GM15510 (cell line): Measurements from ENCODE around the gene RAB6B.

ENCODE experiments used
- POLR2A ChIP-seq: IDR thresholded peaks from 3 replicates; pipeline ENCODE4 v1.6.1; 2011; ENCODE audit warnings: borderline replicate concordance; ENCODE audit not compliant: insufficient read length; ENCODE audit errors: extremely low read depth

Gene RAB6B

GRCh38 chr3:133865136-133865855, 30.4 kb downstream of the RAB6B start:
- TF ChIP-seq POLR2A, result no peak

- TF ChIP-seq POLR2A, result no peak
Observed at GRCh38 chr3:133864616-133865015, 31.1 kb downstream of the RAB6B start.

- TF ChIP-seq POLR2A, result no peak
Observed at GRCh38 chr3:133863911-133864310, 31.8 kb downstream of the RAB6B start.

GRCh38 chr3:133862161-133862560, 33.5 kb downstream of the RAB6B start:
- TF ChIP-seq POLR2A, result no peak

- TF ChIP-seq POLR2A, result no peak
Observed at GRCh38 chr3:133860519-133860918, 35.2 kb downstream of the RAB6B start.

- TF ChIP-seq POLR2A, result no peak
Observed at GRCh38 chr3:133859381-133860234, 36.1 kb downstream of the RAB6B start.

GRCh38 chr3:133857767-133858166, 37.9 kb downstream of the RAB6B start:
- TF ChIP-seq POLR2A, result no peak

- no peak for TF ChIP-seq POLR2A
Observed at GRCh38 chr3:133856316-133856715, 39.4 kb downstream of the RAB6B start.

- no peak for TF ChIP-seq POLR2A
Observed at GRCh38 chr3:133855772-133856171, 39.9 kb downstream of the RAB6B start.

GRCh38 chr3:133855002-133855370, 40.7 kb downstream of the RAB6B start:
- no peak for TF ChIP-seq POLR2A

GRCh38 chr3:133854264-133855001, 41.2 kb downstream of the RAB6B start:
- TF ChIP-seq POLR2A, result no peak

- TF ChIP-seq POLR2A, result no peak
Observed at GRCh38 chr3:133853925-133854227, 41.8 kb downstream of the RAB6B start.

GRCh38 chr3:133853063-133853924, 42.4 kb downstream of the RAB6B start:
- TF ChIP-seq POLR2A, result no peak

- no peak for TF ChIP-seq POLR2A
Observed at GRCh38 chr3:133851931-133852330, 43.8 kb downstream of the RAB6B start.
